ENCODE results near the gene KIRREL3.

Gene KIRREL3

DNA sequence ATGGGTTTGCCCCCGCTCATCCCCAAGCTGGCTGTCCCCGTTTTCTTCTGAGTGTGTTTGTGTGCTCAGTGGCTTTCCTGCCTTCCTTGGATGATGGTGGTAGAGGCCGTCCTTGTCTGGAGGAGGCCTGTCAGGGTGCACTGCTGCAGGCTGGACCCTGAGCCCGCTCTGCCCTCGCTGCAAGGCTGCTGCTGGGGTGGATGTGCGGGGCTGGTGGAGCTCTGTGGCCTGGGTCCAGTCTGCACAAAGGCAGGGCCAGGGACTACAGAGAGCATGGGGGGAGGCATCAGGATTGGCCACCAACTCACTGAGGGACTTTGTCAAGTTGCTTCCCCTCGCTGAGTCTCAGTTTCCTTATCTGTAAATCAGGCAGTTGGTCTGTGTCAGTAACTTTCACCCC is 275.0 kb downstream of the KIRREL3 start:
- DNase-seq (ENCODE audit: low read depth) = no peak
- TF ChIP-seq, protein P1, sequence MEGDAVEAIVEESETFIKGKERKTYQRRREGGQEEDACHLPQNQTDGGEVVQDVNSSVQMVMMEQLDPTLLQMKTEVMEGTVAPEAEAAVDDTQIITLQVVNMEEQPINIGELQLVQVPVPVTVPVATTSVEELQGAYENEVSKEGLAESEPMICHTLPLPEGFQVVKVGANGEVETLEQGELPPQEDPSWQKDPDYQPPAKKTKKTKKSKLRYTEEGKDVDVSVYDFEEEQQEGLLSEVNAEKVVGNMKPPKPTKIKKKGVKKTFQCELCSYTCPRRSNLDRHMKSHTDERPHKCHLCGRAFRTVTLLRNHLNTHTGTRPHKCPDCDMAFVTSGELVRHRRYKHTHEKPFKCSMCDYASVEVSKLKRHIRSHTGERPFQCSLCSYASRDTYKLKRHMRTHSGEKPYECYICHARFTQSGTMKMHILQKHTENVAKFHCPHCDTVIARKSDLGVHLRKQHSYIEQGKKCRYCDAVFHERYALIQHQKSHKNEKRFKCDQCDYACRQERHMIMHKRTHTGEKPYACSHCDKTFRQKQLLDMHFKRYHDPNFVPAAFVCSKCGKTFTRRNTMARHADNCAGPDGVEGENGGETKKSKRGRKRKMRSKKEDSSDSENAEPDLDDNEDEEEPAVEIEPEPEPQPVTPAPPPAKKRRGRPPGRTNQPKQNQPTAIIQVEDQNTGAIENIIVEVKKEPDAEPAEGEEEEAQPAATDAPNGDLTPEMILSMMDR (IDR thresholded peaks at IDR 0.05; ENCODE audit: control insufficient read depth, insufficient read depth, low read depth, low read length, missing control alignments) = no peak

DNA sequence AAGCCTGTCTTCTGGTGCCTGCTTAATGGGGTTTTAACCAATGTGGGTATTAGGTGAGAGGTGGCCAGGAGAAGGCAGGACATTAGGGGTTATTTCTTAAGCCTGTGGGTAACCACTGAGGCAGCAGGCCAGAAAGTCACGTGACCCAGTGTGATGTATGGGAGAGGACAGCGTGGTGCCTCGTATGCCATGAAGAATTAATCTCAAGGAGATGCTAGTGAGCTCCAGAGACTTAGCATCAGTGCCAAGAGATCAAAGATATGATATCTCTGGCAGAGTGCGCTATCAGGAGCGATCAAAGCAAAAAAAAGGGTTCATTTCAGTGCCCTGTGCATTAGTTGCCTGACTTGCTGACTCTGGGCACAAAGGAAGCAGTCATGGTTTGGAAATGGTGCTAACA is 275.5 kb downstream of the KIRREL3 start:
- H3K4me3 ChIP-seq (ENCODE audit: control insufficient read depth, low read depth, low read length) = no peak overlapping the region
- TF ChIP-seq, protein P1 (IDR thresholded peaks at IDR 0.05; ENCODE audit: control insufficient read depth, insufficient read depth, low read depth, low read length, missing control alignments) = no peak
- no peak for DNase-seq (ENCODE audit: low read depth)

More for the DNA sequence above, 275.0 kb downstream of the KIRREL3 start:
- no peak overlapping the region for H3K4me3 ChIP-seq (ENCODE audit: control insufficient read depth, low read depth, low read length)

DNA sequence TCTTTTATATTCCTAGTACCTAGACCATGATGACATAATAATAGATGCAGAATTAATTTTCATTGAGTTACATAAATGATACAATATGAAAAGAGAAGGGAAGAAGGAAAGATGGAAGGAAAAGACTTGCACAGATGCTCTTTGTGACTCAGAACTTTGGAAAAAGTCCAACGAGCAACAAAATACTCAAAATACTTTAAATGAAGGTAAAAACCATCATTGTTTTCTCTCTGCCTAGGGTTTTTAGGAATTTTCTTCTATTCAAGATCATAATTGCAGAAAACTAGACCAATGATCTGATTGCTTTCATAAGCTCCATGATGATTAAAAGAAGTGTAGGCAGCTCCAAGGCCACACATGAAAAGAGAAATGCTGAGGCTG is 276.9 kb downstream of the KIRREL3 start:
- TF ChIP-seq, protein P1 (IDR thresholded peaks at IDR 0.05; ENCODE audit: control insufficient read depth, insufficient read depth, low read depth, low read length, missing control alignments) = no peak
- H3K4me3 ChIP-seq (ENCODE audit: control insufficient read depth, low read depth, low read length) = no peak overlapping the region
- DNase-seq (ENCODE audit: low read depth) = no peak

DNA sequence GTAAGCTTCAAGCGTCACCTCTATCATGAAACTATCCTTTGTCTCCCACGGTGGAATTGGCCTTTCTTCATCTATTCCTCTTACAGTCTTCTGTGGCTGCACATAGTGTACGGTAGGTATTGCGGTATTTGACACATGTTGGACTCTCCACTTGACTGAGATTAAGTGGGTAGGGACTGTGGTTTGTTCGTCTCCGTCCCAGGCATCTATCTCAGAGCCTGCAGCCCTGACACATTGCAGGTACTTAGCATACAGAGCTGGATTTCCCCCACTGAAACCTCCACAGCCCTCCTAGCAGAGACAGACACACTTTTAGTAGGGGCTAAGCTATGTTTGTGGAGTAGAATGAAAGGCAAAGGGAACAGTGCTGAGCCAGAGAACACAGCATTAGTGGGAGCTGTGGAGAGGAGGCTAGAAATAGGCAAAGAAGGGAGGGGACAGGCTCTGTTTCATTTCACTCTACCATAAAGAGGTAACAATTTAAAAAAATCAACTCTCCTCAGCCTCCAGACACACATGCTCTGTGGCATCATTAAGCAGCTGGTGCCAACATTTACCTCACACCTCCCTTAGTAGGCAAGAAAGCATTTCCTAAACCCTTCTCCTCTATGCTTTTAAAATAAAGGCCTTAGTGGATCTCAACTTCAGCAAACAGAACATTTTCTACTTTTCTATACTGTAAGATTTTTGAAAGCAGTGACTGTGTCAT is 277.5 kb downstream of the KIRREL3 start:
- no peak overlapping the region for H3K4me3 ChIP-seq (ENCODE audit: control insufficient read depth, low read depth, low read length)
- DNase-seq (ENCODE audit: low read depth) = no peak
- TF ChIP-seq, protein P1 (IDR thresholded peaks at IDR 0.05; ENCODE audit: control insufficient read depth, insufficient read depth, low read depth, low read length, missing control alignments) = no peak

DNA sequence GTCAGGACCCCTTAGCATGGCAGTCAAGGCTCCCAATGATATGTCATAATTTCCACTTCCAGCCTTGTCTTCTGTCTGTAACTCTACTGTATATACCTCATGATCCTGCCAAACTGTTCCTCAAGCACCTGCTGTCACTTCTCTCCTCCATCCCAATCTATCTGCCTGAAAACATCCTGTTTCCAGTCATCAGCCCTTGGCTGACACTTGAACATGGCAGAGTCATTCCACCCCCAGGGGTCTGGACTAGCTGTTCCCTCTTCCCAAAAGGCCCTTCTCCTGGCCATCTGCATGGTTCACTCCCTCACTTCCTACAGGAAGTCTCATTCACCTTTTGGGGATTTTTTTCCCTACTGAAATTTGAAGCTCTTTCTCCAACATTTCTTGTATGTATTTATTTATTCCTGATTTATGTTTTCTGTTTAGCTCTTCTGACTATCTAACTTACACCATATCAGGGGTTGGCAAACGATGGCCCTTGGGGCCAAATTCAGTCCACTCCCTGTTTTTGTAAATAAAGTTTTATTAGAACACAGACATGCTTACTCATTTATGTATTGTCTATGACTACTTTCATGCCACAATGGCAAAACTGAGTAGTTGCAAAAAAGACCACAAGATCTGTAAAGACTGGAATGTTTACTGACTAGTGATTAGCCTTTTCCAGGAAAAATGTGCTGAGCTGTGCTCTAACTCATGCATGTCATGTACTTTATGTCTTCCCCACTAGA is 278.4 kb downstream of the KIRREL3 start:
- TF ChIP-seq, protein P1 (IDR thresholded peaks at IDR 0.05; ENCODE audit: control insufficient read depth, insufficient read depth, low read depth, low read length, missing control alignments) = no peak
- no peak overlapping the region for H3K4me3 ChIP-seq (ENCODE audit: control insufficient read depth, low read depth, low read length)
- DNase-seq (ENCODE audit: low read depth) = no peak

DNA sequence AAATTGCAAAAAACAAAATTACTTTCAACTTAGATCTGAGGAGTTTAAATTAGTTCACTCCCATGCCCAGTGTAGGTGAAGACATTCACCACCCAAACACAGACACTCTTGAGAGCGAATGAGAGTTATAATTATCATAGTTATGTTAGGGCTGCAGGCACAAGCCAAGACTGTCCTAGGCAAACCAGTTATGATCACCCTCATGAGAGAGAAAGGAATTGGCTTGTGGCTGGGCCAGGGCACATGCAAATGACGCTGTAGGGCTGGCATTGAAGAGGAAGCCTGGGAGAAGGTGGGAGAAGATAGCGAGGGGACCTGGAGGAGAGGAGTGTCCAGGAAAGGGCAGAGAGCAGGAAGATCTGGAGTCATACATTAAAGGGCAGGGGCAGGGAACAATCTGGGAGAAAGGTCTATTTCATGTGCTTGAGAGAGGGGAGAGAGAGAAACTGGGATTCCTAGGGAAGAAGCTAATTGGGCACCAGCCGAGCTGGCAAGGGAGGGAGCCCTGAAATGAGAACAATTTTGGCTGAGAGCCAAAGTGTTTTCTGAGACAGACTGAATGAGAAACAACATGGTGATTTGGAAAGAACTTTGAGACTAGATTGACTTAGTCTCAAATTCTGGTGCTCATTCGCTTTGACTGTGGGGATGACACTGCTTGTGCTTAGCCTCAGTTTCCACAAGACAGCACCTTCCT is 279.9 kb downstream of the KIRREL3 start:
- H3K4me3 ChIP-seq (ENCODE audit: control insufficient read depth, low read depth, low read length) = no peak overlapping the region
- TF ChIP-seq, protein P1 (IDR thresholded peaks at IDR 0.05; ENCODE audit: control insufficient read depth, insufficient read depth, low read depth, low read length, missing control alignments) = no peak
- DNase-seq (ENCODE audit: low read depth) = no peak
